Measurements from ENCODE around the gene PPRC1. TPM values are rescaled to one million over a fixed set of nuclear protein-coding genes. Genes with fewer than 3 reads are reported as not detected.

The PPRC1 gene
- total RNA-seq, 1 experiment from 2014 or later, result 24.1 TPM

DNA sequence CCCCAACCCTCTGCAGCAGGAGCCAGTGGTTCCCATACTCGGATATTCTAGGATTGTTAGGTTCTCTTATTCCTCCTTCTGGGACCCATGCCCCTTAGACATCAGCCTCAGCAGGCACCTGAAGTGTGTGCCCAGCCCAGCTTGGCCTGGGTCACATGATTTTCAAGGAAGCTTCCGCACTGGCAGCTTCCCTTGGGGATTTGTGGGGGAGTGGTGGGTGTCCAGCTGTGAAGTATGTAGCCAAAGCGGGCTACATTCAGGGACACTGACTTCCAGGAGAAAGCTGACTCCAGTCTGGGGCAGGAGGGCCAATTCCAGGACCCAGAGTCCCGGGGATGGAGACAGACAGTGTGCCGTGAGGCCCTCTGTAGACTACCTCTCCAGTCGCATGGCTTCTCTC is 14.0 kb upstream of the PPRC1 start:
- DNase-seq (ENCODE audit: extremely low read depth, low read depth), result no peak

DNA sequence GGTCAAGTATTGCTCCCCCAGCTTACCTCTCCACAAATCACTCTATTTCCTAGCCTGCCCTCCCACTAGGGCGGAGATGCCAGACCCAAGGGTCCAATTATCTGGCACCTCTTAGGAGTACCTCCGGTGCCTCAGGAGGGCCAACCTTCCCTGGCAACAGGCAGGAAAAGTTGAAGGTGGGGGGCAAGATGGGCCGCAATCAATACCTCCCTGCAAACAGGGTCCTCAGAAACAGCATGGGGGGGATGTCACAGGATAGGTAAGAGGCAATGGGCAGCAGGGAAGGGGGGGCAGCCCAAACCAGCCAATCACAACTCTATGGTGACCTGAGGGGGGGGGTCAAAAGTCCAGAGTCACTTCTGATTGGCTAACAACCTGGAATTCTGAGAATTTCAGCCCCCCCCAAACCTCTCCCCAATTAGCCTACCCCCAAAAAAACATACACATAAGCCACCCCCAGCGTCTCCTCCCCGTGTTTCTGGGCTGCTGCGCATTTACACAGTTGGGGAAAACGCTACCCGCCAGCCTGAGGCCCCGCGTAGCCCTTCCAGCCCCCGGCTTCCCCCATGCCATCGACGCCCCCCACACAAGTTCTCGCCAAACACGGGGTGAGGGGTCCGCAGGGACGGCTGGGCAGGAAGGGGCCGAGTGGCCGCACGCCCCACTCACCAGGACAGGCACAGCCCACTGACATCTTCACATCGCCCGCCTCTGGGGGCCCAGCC is 13.3 kb upstream of the PPRC1 start:
- peak; percentile 48 for DNase-seq (ENCODE audit: extremely low read depth, low read depth)

DNA sequence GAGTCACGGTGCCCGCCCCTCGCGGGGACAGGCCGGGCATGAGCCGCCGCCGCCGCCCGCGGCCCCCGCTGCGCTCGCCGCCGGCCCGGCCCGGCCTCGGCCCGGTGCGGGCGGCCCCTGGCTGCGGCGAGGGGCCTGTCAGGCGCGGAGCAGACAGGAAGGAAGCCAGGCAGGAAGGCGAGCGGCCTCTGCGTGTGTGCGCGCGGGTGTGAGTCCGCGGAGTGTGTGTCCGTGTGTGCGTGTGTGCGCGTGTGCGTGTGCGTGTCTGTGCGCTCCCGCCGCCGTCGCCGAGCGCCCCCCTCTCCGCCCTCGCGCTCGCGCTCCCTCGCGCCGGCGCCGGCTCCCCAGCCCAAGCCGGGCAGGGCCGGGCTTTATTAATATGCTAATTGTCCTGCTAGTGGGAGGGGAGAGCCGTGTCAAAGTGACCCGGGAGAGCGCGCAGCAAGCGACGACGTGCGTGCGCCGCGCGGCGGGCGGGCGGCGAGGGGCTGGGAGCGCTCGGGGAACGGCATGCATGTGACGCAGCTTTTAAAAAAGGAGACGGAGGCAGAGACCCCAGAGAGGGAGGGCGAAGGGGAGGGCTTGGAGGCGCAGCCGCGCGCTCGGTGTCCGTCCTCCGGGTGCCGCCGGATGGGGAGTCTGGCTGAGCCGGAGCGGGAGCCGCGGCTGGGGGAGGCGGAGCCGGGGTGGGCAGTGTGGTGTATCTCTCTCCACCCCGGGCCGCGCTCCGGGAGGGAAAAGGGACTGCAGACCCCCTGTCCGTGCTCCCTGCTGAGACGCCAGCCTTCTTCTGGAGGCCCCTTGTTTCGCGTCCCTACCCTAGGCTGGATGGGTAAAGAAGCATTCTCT is 12.5 kb upstream of the PPRC1 start, which contains the start of gene LDB1:
Gene LDB1, minus strand, starts transcription at position 227 of the 849 bp plus-strand sequence. CDS start 258 bp downstream, outside the sequence.
- DNase-seq (ENCODE audit: extremely low read depth, low read depth), result peak; percentile 71

DNA sequence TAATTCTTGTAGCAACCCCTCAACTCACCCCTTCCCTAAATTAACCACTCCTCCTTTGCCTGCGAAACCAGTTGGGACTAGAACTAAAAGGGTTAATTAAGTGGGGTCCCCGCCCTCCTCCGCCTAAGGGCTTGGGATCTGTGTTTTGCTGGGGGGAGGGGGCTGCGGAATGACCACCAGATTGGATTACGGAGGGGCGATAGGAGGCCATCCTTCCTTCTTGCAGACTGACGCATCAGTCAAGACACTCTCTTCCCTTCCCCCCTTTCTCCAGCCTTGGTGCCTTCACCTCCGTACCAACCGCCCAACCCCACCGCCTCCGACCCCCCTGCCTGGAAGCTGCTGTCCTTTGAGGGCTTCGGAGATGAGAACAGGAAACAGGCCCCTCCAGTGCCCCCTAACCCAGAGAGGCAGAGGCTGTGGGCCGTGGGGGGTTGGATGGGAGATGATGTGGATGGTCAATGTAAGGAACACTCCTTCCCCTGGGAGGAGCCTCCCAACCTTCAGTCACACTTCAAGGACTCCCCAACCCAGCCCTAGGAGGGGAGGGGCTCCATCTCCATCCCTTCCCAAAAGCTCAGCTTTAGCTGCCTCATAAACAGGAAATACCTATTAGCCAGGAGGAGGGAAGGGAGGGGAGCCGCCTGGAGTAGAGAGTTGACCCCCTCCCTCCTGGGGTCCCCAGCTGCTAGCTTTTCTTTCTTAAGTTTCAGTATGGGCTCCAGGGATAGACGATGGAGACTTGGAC is 11.7 kb upstream of the PPRC1 start:
- DNase-seq (ENCODE audit: extremely low read depth, low read depth), result no peak

DNA sequence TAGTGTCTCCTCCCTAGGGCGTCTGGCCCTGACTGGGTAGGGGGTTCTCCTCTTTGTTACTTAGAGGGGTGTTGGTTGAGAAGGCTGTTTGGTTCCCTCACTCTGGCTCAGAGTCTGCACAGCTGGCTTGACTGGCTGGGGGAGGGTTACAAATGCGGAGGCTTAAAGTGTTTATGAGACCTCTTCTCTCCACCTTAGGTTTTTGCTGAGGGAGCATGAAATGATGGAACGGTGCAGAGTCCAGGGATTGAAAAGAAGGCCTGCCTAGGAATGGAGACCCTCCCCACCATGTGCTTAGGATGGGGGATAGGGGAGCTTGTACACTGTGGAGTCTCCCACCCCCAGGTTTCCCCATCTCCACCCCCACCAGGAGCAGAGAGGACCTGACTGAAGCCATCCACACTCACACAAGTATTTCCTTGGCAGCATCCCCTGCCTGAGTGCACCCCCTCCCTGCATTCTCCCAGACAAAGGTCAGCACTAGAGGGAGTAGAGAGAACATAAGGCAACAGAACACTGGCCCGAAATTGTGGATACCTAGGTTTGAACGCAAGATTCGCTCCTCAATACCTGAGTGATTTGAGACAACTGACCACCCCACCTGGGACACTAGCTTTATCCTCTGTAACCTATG is 11.0 kb upstream of the PPRC1 start:
- no peak for DNase-seq (ENCODE audit: extremely low read depth, low read depth)

- DNase-seq (ENCODE audit: extremely low read depth, low read depth), result no peak
Observed at GRCh38 chr10:102122450-102122849, 10.4 kb upstream of the PPRC1 start.

GRCh38 chr10:102123223-102123622 is 9.6 kb upstream of the PPRC1 start:
- no peak for DNase-seq (ENCODE audit: extremely low read depth, low read depth)

GRCh38 chr10:102131286-102132170 is 1.3 kb upstream of the PPRC1 start:
- no peak for DNase-seq (ENCODE audit: extremely low read depth, low read depth)

GRCh38 chr10:102132193-102132562 is 662 bp upstream of the PPRC1 start:
- no peak for DNase-seq (ENCODE audit: extremely low read depth, low read depth)

DNA sequence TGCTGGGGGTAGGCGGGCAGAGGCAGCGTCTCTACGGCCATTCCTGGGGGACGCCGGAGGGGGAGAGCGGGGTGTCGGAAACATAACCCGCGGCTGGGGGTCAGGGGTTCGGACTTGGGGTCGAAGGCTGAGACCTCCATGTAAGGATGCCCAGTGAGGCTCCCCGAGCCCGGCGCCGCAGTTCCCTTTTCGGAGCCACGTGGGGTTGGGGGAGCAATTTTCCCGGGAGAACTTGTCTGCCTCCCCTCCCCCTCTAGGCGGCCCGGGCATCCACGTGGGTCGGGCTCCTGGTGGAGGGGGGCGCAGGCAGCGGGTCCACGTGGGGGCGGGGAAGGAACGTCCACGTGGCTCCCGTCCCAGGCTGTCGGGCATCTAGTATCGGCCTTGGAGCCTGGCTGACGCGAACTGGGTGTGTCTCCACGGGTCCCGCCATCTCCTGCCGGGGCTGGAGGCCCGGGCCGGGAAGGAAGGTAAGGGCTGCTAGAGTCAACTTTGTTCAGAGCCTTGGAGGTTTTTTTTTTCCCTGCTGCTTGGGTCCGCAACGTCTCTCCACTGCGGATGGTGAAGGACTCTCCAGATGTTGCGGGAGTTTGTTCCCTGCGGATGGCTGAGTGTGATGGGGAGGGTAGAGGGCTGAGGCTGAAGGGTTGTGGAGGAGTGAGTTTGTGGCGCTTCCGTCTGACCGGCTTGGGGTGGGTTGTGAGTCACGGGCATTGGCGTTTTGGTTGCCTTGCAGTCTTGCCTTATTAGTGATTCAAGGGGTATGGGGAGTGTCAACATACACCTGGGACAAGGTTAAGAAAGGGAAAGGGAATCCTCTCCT is 744 bp downstream of the PPRC1 start:
- no peak for DNase-seq (ENCODE audit: extremely low read depth, low read depth)

DNA sequence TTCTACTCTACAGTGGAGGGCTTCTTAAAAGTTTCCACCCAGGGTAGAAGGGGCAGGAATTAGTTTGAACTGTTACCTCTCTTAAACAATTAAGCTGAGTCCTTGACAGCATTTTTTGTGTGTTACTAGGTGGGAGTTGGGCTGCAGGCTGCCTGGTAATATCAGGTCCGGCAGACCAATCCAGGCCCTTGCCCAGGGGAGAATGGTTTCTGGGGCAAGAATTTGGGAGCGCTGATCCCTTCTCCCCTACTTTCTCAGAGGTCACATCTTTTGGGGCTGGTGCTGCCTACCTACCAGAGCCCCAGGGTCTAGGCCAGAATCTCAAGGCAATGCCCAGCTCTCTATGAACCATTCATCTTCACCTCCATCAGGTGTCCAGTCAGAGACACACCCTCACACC is 1.6 kb downstream of the PPRC1 start:
- no peak for DNase-seq (ENCODE audit: extremely low read depth, low read depth)

DNA sequence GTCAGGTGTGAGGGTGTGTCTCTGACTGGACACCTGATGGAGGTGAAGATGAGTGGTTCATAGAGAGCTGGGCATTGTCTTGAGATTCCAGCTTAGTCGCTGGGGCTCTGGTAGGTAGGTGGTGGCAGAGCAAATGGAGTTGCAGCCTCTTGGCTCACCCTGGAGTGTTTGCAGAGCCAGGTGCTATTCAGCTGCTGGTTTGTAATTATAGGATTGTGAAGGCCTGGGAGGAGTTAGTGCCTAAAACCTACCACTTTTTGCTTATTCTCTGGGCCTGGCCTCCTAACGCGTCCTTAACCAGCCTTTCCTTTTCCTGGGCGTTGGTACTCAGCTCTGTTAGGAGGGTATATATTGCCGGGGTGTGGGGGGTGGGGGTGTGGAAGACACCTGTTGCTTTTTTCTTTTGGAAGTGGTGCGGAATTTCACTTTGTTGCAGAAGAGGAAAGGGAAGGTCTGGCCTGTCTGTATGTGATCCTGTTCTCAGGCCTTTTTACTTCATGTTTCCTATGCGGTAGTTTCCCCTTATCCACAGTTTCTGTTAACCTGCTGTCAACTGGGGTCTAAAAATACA is 3.2 kb downstream of the PPRC1 start:
- DNase-seq (ENCODE audit: extremely low read depth, low read depth), result no peak

DNA sequence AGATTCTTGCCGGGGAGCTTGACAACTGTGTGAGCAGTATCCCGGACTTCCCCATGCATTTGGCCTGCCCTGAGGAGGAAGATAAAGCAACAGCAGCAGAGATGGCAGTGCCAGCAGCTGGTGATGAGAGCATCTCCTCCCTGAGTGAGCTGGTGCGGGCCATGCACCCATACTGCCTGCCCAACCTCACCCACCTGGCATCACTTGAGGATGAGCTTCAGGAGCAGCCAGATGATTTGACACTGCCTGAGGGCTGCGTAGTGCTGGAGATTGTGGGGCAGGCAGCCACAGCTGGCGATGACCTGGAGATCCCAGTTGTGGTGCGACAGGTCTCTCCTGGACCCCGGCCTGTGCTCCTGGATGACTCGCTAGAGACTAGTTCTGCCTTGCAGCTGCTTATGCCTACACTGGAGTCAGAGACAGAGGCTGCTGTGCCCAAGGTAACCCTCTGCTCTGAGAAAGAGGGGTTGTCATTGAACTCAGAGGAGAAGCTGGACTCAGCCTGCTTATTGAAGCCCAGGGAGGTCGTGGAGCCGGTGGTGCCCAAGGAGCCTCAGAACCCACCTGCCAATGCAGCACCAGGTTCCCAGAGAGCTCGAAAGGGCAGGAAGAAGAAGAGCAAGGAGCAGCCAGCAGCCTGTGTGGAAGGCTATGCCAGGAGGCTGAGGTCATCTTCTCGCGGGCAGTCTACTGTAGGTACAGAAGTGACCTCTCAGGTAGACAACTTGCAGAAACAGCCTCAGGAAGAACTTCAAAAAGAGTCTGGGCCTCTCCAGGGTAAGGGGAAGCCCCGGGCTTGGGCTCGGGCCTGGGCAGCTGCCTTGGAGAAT is 6.7 kb downstream of the PPRC1 start:
- no peak for DNase-seq (ENCODE audit: extremely low read depth, low read depth)

DNA sequence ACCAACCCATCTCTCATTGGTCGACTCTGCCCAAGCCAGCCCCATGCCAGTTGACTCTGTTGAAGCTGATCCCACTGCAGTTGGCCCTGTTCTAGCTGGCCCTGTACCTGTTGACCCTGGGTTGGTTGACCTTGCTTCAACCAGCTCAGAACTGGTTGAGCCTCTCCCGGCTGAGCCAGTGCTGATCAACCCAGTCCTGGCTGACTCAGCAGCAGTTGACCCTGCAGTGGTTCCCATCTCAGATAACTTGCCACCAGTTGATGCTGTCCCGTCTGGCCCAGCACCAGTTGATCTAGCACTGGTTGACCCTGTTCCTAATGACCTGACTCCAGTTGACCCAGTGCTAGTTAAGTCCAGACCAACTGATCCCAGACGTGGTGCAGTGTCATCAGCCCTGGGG is 7.4 kb downstream of the PPRC1 start:
- no peak for DNase-seq (ENCODE audit: extremely low read depth, low read depth)

DNA sequence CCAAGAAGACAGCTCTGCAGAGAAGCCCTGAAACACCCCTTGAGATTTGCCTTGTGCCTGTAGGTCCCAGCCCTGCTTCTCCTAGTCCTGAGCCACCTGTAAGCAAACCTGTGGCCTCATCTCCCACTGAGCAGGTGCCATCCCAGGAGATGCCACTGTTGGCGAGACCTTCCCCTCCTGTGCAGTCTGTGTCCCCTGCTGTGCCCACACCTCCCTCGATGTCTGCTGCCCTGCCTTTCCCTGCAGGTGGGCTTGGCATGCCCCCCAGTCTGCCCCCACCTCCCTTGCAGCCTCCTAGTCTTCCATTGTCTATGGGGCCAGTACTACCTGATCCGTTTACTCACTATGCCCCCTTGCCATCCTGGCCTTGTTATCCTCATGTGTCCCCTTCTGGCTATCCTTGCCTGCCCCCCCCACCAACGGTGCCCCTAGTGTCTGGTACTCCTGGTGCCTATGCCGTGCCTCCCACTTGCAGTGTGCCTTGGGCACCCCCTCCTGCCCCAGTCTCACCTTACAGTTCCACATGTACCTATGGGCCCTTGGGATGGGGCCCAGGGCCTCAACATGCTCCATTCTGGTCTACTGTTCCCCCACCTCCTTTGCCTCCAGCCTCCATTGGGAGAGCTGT is 8.2 kb downstream of the PPRC1 start:
- DNase-seq (ENCODE audit: extremely low read depth, low read depth), result no peak

GRCh38 chr10:102141583-102142107 is 8.8 kb downstream of the PPRC1 start:
- no peak for DNase-seq (ENCODE audit: extremely low read depth, low read depth)

GRCh38 chr10:102146971-102147428 is 14.2 kb downstream of the PPRC1 start:
- DNase-seq (ENCODE audit: extremely low read depth, low read depth), result no peak

Measured in NCI-H460 (cell line).